ENCODE data around the gene SLC44A3. TPM values are rescaled to one million over a fixed set of nuclear protein-coding genes. Genes with fewer than 3 reads are reported as not detected.

The SLC44A3 gene
- total and polyA plus RNA-seq, 2 of the 13 experiments (the other 11 are each of a cell fraction or from before 2014, with no cell fraction given) = 6.8 to 14.1 TPM

DNA sequence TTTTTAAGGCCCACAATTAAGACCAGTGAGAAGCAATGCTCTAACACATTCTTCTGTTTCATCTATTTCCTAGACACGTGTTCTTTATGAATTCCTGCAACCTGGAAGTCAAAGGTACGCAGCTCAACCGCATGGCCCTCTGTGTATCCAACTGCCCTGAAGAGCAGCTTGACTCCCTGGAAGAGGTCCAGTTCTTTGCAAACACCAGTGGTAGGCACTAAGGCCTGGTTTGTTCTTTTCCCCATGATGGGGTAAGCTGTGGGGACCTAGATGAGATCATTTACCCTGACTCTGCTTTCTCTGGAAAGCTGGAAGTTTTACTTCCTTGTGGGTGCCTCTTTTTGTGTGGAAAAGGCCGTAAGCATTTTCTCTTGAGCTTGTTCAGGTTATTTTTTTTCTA lies 7.3 kb downstream of the SLC44A3 start (continued):
- no peak for TF ChIP-seq ZNF646 (CRISPR knock-in tag; IDR thresholded peaks at IDR 0.05)
- TF ChIP-seq, protein P1, sequence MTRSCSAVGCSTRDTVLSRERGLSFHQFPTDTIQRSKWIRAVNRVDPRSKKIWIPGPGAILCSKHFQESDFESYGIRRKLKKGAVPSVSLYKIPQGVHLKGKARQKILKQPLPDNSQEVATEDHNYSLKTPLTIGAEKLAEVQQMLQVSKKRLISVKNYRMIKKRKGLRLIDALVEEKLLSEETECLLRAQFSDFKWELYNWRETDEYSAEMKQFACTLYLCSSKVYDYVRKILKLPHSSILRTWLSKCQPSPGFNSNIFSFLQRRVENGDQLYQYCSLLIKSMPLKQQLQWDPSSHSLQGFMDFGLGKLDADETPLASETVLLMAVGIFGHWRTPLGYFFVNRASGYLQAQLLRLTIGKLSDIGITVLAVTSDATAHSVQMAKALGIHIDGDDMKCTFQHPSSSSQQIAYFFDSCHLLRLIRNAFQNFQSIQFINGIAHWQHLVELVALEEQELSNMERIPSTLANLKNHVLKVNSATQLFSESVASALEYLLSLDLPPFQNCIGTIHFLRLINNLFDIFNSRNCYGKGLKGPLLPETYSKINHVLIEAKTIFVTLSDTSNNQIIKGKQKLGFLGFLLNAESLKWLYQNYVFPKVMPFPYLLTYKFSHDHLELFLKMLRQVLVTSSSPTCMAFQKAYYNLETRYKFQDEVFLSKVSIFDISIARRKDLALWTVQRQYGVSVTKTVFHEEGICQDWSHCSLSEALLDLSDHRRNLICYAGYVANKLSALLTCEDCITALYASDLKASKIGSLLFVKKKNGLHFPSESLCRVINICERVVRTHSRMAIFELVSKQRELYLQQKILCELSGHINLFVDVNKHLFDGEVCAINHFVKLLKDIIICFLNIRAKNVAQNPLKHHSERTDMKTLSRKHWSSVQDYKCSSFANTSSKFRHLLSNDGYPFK (CRISPR knock-in tag; IDR thresholded peaks at IDR 0.05; ENCODE audit: borderline replicate concordance) = no peak
- TF ChIP-seq, protein P2, sequence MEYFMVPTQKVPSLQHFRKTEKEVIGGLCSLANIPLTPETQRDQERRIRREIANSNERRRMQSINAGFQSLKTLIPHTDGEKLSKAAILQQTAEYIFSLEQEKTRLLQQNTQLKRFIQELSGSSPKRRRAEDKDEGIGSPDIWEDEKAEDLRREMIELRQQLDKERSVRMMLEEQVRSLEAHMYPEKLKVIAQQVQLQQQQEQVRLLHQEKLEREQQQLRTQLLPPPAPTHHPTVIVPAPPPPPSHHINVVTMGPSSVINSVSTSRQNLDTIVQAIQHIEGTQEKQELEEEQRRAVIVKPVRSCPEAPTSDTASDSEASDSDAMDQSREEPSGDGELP (IDR thresholded peaks at IDR 0.05; ENCODE audit: borderline replicate concordance, low read depth) = no peak

Measured in HepG2 (cell line).